IMR-90 (cell line): ENCODE measurements around the gene PRKN.

Experiments
- CEBPB ChIP-seq: IDR thresholded peaks from 2 replicates; pipeline ENCODE4 v1.6.1; 2012; ENCODE audit warnings: low read depth, low read length, improper control_type of control experiment
- CTCF ChIP-seq: conservative IDR thresholded peaks from 2 replicates; pipeline ENCODE4 v1.5.1; 2012; ENCODE audit warnings: mild to moderate bottlenecking, low read depth, low read length, improper control_type of control experiment
- MAFK ChIP-seq: IDR thresholded peaks from 2 replicates; pipeline ENCODE4 v1.6.1; 2012; ENCODE audit warnings: low read depth, low read length, improper control_type of control experiment
- MXI1 ChIP-seq: IDR thresholded peaks from 2 replicates; pipeline ENCODE4 v1.6.1; 2012; ENCODE audit warnings: low read depth, mild to moderate bottlenecking, low read length, moderate library complexity, borderline replicate concordance
- POLR2A ChIP-seq: IDR thresholded peaks from 2 replicates; pipeline ENCODE4 v1.6.1; 2012; ENCODE audit warnings: mild to moderate bottlenecking, low read depth, low read length

GRCh38 chr6:161359618-161359945 lies 1368.0 kb downstream of the PRKN start:
- TF ChIP-seq CTCF, result no peak
- TF ChIP-seq CEBPB, result no peak
- no peak for TF ChIP-seq POLR2A
- TF ChIP-seq MXI1, result no peak
- TF ChIP-seq MAFK, result no peak
